ENCODE results near the gene GATA1.

GRCh38 chrX:48782216-48782615 is 4.2 kb upstream of the GATA1 start:
- no peak for TF ChIP-seq EZH2 (IDR thresholded peaks at IDR 0.05; ENCODE audit: insufficient read depth, poor library complexity, severe bottlenecking)
- no peak for TF ChIP-seq EZH2phosphoT487 (IDR thresholded peaks at IDR 0.05; ENCODE audit: insufficient read depth, low read depth)
